A549 (cell line): Measurements from ENCODE around the gene MBNL1.

ENCODE experiments used
- CTCF ChIP-seq: fragments of >200 bp; sonication (Bioruptor Twin); formaldehyde crosslinking; IDR thresholded peaks from 3 replicates; pipeline ENCODE4 v1.5.1; 2016
- POLR2A ChIP-seq: IDR thresholded peaks from 2 replicates; pipeline ENCODE4 v1.6.1; 2012; ENCODE audit warnings: mild to moderate bottlenecking, low read length
- RCOR1 ChIP-seq: fragments of 150-350 bp; IDR thresholded peaks from 2 replicates; pipeline ENCODE4 v1.6.1; 2014; ENCODE audit warnings: antibody characterized with exemption, low read length, low read depth

DNA sequence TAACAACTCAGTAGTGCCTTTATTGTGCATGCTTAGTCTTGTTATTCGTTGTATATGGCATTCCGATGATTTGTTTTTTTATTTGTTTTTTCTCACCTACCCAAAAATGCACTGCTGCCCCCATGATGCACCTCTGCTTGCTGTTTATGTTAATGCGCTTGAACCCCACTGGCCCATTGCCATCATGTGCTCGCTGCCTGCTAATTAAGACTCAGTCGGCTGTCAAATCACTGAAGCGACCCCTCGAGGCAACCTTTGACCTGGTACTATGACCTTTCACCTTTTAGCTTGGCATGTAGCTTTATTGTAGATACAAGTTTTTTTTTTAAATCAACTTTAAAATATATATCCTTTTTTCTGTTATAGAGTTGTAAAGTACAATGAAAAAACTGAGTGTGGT, 177.8 kb downstream of the MBNL1 start:
- TF ChIP-seq POLR2A (no peak), CTCF (no peak), RCOR1 (no peak)
